Sigmoid colon (tissue), 7 donors: Measurements from ENCODE around the gene ERCC6L2. TPM values are rescaled to one million over a fixed set of nuclear protein-coding genes. Genes with fewer than 3 reads are reported as not detected.

Experiments
- DNase-seq: peaks from one replicate; pipeline ENCODE4 v3.0.0-alpha.2; 2019
- H3K27ac ChIP-seq, 4 donors: fragments of 200-600 bp; sonication (generic); one replicate each; pipeline ENCODE4 v1.5.1; 2016 to 2019; ENCODE audit warnings: mild to moderate bottlenecking in 1 of 4
- H3K27me3 ChIP-seq, 3 donors: fragments of 200-600 bp; sonication (generic); one replicate each; pipeline ENCODE4 v1.5.1; 2019; ENCODE audit warnings: mild to moderate bottlenecking in 1 of 3
- H3K36me3 ChIP-seq, 4 donors: fragments of 200-600 bp; sonication (generic); one replicate each; pipeline ENCODE4 v1.5.1; 2016 to 2019
- H3K4me1 ChIP-seq, 4 donors: fragments of 200-600 bp; sonication (generic); one replicate each; pipeline ENCODE4 v1.5.1; 2017 to 2019
- H3K4me3 ChIP-seq, 4 donors: fragments of 200-600 bp; sonication (generic); one replicate each; pipeline ENCODE4 v1.5.1; 2017 to 2019; ENCODE audit warnings: mild to moderate bottlenecking in 2 of 4, moderate library complexity in 1 of 4
- H3K9me3 ChIP-seq, 4 donors: fragments of 200-600 bp in 3 of 4; sonication (generic) in 3 of 4; one replicate each; pipeline versions ENCODE4 v1.5.1 to v1.6.1; 2013 to 2019
- EP300 ChIP-seq, 4 donors: sonication (generic); formaldehyde crosslinking; IDR thresholded peaks; one replicate each; pipeline ENCODE4 v1.6.1; 2017; ENCODE audit warnings: antibody characterized with exemption in 4 of 4
- POLR2A ChIP-seq, 2 donors: fragments of 450-650 bp; IDR thresholded peaks; one replicate each; pipeline ENCODE4 v1.6.1; 2016; ENCODE audit warnings: antibody characterized with exemption in 2 of 2, mild to moderate bottlenecking in 2 of 2, moderate library complexity in 2 of 2
- POLR2AphosphoS5 ChIP-seq, 4 donors: sonication (generic); formaldehyde crosslinking; IDR thresholded peaks; one replicate each; pipeline ENCODE4 v1.6.1; 2017; ENCODE audit warnings: antibody characterized with exemption in 4 of 4
- WGBS, 2 donors: extraction: QIAGEN DNeasy Blood & Tissue Kit; methylation state at CpG; one replicate each; pipeline ENCODE4 v1.1.7; 2013; 5-methylcytosine and 5-hydroxymethylcytosine counted together
- intact Hi-C: fragments of 100-400 bp; cut with DNase I; formaldehyde crosslinking; loops from one replicate; pipeline ENCODE4 v1.15.1; 2023
- polyA plus RNA-seq, 3 donors: library from polyadenylated mRNA; stranded (reverse); fragments of 200-250 nt; gene quantifications; one replicate each; pipeline ENCODE4 v1.2.3, GENCODE V29; 2013
- total RNA-seq, 4 donors: library from RNA; depleted of rRNA; stranded (reverse); fragments of >200 nt; gene quantifications; one replicate each; pipeline ENCODE4 v1.1.0, GENCODE V29; 2016
- TF ChIP-seq, protein P1 (sequence below), 4 experiments: fragments of 450-650 bp in 3 of 4; fragments of 200-600 bp in 1 of 4; IDR thresholded peaks; one replicate each; pipeline ENCODE4 v1.5.1; 2016 to 2019; ENCODE audit warnings: antibody characterized with exemption in 4 of 4, mild to moderate bottlenecking in 3 of 4, moderate library complexity in 2 of 4
- donor health status: healthy with polysubstance abuse.
- donor health status: Bipolar disorder and iron deficiency.
- donor health status: healthy.

Gene ERCC6L2
- total and polyA plus RNA-seq, 7 donors: 4.2 to 130 (median 69.2) TPM

DNA sequence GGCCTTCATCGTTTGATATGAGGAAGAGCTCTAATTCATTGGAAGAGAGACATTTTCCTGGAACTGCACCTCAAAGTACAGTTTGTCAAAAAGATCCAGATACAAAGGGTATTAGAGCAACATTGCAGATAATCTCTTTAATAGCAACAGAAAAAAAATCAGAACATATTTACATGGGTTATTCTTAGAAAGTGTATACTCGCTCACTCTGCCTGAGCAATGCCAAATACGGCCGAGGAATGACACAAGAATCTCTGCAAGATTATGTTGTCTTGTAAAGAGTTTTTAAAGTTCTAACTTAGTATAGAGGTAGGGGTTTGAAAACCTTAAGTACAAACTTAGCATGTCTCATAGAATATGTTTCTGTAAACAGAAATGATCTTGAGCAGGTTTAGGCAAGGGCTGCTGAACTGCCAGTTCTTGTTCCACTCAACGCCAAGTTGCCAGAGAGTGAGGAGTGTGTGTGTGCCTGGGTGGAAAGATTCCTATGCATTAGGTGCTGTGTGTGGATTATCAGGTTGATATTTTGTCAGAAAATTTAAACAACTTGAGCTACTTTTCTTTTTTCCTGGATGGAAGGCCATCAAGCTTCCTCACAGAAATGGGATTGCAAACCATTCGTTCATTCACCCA lies 41.8 kb upstream of the ERCC6L2 start:
- no peak for DNase-seq
- TF ChIP-seq POLR2A (IDR thresholded peaks at IDR 0.05) (no peak), POLR2AphosphoS5 (IDR thresholded peaks at IDR 0.05) (peak in 3 of 4 donors; percentile 6 to 34 (median 33)), EP300 (IDR thresholded peaks at IDR 0.05) (no peak)
- TF ChIP-seq, protein P1, sequence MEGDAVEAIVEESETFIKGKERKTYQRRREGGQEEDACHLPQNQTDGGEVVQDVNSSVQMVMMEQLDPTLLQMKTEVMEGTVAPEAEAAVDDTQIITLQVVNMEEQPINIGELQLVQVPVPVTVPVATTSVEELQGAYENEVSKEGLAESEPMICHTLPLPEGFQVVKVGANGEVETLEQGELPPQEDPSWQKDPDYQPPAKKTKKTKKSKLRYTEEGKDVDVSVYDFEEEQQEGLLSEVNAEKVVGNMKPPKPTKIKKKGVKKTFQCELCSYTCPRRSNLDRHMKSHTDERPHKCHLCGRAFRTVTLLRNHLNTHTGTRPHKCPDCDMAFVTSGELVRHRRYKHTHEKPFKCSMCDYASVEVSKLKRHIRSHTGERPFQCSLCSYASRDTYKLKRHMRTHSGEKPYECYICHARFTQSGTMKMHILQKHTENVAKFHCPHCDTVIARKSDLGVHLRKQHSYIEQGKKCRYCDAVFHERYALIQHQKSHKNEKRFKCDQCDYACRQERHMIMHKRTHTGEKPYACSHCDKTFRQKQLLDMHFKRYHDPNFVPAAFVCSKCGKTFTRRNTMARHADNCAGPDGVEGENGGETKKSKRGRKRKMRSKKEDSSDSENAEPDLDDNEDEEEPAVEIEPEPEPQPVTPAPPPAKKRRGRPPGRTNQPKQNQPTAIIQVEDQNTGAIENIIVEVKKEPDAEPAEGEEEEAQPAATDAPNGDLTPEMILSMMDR (IDR thresholded peaks at IDR 0.05): no peak
- Histone ChIP-seq H3K36me3 (no peaks in the 10 kb centered on the region), H3K27ac (peak overlapping the region in 3 of 4 donors; percentile 35 to 75 (median 66)), H3K9me3 (no peaks in the 10 kb centered on the region), H3K27me3 (no peaks in the 10 kb centered on the region), H3K4me1 (peaks cover 0 to 56% (median 47%) of the 10 kb centered on the region in 4 donors), H3K4me3 (no peak overlapping the region)
- intact Hi-C loops: no loop called here
- 84 to 87% methylated on average over 6 of the region's 6 CpGs for WGBS, 2 donors

DNA sequence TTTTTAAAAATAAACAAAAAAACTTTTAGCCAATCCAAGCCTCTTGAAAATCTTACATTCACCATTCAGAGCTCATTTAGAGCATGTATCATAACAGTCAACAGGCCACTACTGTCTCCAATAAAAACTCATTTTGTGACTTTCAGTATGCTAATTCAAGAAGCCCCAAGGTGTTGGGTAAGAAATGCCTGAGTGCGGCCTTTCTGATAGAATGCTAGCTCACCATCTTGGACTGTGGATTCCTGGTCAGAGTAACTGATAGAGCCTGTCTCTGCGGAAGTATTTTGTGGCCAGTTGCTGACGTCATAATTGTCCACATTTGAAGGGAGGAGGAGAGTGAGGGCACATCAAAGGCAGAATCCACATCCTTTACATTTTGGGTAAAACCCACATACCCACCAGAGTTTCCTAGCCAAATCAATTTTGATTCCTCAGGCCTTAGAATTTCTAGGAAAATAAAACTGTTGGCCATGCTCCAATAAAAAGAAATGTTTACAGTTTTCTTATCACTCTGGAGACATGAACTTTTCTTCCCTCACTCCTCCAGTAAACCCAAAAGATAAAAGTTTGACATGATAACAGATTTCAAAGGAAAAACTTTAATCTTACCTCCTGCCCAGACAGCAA lies 41.1 kb upstream of the ERCC6L2 start:
- 78 to 85% methylated on average over 3 of the region's 3 CpGs for WGBS, 2 donors
- TF ChIP-seq POLR2A (IDR thresholded peaks at IDR 0.05): no peak
- TF ChIP-seq, protein P1 (IDR thresholded peaks at IDR 0.05): no peak
- no peak for TF ChIP-seq POLR2AphosphoS5 (IDR thresholded peaks at IDR 0.05)
- TF ChIP-seq EP300 (IDR thresholded peaks at IDR 0.05): no peak
- Histone ChIP-seq H3K9me3 (no peaks in the 10 kb centered on the region), H3K27ac (peak overlapping the region in 3 of 4 donors; percentile 35 to 75 (median 66)), H3K27me3 (no peaks in the 10 kb centered on the region), H3K4me3 (no peak overlapping the region), H3K36me3 (no peaks in the 10 kb centered on the region), H3K4me1 (peaks cover 0 to 56% (median 47%) of the 10 kb centered on the region in 4 donors)
- intact Hi-C loops: no loop called here
- no peak for DNase-seq

DNA sequence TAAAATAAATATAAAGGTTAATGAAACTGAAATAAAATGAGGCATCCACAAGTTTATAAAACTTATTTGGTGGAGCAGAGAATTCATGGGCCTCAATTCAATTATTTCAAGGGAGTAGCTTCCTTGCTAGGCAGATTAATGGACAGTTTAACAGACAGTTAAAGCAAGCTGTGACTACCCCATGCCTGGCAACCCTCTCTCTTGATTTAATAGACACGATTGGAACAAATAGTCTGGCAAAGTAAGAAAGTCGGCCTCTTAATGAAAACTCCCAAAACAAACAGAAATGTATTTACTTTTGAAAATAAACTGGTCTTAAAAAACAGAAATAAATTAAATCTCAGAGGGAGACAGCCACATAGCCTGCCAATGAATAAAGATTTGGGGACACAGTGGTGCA lies 40.1 kb upstream of the ERCC6L2 start:
- Histone ChIP-seq H3K4me1 (peaks cover 0 to 64% (median 50%) of the 10 kb centered on the region in 4 donors), H3K27me3 (no peaks in the 10 kb centered on the region), H3K4me3 (no peak overlapping the region), H3K36me3 (no peaks in the 10 kb centered on the region), H3K9me3 (no peaks in the 10 kb centered on the region), H3K27ac (peak overlapping the region in 3 of 4 donors; percentile 35 to 75 (median 66))
- no peak for DNase-seq
- intact Hi-C loops: no loop called here
- WGBS, 2 donors: 69 to 83% methylated on average over 2 of the region's 2 CpGs
- TF ChIP-seq, protein P1 (IDR thresholded peaks at IDR 0.05): no peak
- no peak for TF ChIP-seq EP300 (IDR thresholded peaks at IDR 0.05)
- no peak for TF ChIP-seq POLR2A (IDR thresholded peaks at IDR 0.05)
- TF ChIP-seq POLR2AphosphoS5 (IDR thresholded peaks at IDR 0.05): no peak

DNA sequence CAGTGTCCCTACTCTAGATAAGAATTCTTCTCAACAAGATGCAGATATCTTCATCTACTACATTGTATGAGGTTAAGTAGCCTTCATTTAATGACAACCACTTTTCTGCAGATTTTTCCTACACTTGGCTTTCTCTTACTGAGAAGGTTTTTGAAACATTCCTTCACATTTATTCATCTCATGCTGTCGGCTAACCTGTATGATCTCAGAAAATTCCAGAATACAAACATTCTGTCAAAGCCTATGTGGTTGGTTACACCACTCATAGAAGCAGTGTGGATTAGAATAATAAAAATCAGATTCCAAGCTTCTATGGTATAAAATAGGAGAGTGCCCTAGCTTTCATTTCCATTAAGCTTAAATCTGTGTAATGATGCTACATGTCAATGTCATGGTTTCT lies 39.4 kb upstream of the ERCC6L2 start:
- H3K27me3 ChIP-seq: no peaks in the 10 kb centered on the region
- peak overlapping the region in 2 of 4 donors; percentile 66 to 75 for H3K27ac ChIP-seq
- no peak for DNase-seq
- 85 to 88% methylated on average over 1 of the region's 1 CpG for WGBS, 2 donors
- no peaks in the 10 kb centered on the region for H3K9me3 ChIP-seq
- H3K4me1 ChIP-seq: peaks cover 0 to 64% (median 46%) of the 10 kb centered on the region in 4 donors
- no peaks in the 10 kb centered on the region for H3K36me3 ChIP-seq
- TF ChIP-seq POLR2A (IDR thresholded peaks at IDR 0.05) (no peak), EP300 (IDR thresholded peaks at IDR 0.05) (no peak), POLR2AphosphoS5 (IDR thresholded peaks at IDR 0.05) (no peak)
- TF ChIP-seq, protein P1 (IDR thresholded peaks at IDR 0.05): no peak
- intact Hi-C loops: no loop called here
- H3K4me3 ChIP-seq: no peak overlapping the region
